ENCODE results near the gene KRTAP4-11.

Gene KRTAP4-11

GRCh38 chr17:41067281-41067680 lies 50.9 kb downstream of the KRTAP4-11 start:
- TF ChIP-seq REST (IDR thresholded peaks at IDR 0.05; ENCODE audit: insufficient read depth in 1 of 2, low read depth in 2 of 2, low read length in 2 of 2) (no peak), FOXP2 (optimal IDR thresholded peaks at IDR 0.05; ENCODE audit: borderline replicate concordance, extremely low read depth, extremely low read length, insufficient read depth) (no peak), TAF1 (IDR thresholded peaks at IDR 0.05; ENCODE audit: borderline replicate concordance, insufficient read depth, low read length) (no peak), POLR2AphosphoS5 (IDR thresholded peaks at IDR 0.05; ENCODE audit: low read depth, low read length) (no peak), SIN3A (IDR thresholded peaks at IDR 0.05; ENCODE audit: borderline replicate concordance, insufficient read depth, low read length) (no peak)

Data from PFSK-1 (cell line).